Kidney (tissue), 14 donors: ENCODE results near the gene SH3PXD2A. TPM values are rescaled to one million over a fixed set of nuclear protein-coding genes. Genes with fewer than 3 reads are reported as not detected.

Source experiments
- DNase-seq, 5 donors: peaks; one replicate each; pipeline ENCODE4 v3.0.0-alpha.2; 2013 to 2020
- FAIRE-seq: peaks from 2 replicates; lab custom pipeline; 2012; peaks lifted over from hg19 to GRCh38; lab: Jason Lieb, UNC
- H3K27ac ChIP-seq, 2 donors: one replicate each; pipeline ENCODE4 v1.7.0; 2013; ENCODE audit warnings: low read depth in 2 of 2, low read length in 2 of 2, inconsistent platforms in 1 of 2
- H3K27me3 ChIP-seq: one replicate; pipeline ENCODE4 v1.7.1; 2013; ENCODE audit warnings: low read length, inconsistent platforms; ENCODE audit not compliant: control insufficient read depth, insufficient read depth
- H3K36me3 ChIP-seq, 3 donors: one replicate each; pipeline versions ENCODE4 v1.7.0 to v1.7.1; 2013; ENCODE audit warnings: low read length in 3 of 3, control low read depth in 1 of 3, inconsistent platforms in 1 of 3; ENCODE audit not compliant: insufficient read depth in 3 of 3, control insufficient read depth in 2 of 3
- H3K4me1 ChIP-seq, 3 donors: one replicate each; pipeline versions ENCODE4 v1.7.0 to v1.7.1; 2013; ENCODE audit warnings: low read length in 3 of 3, inconsistent platforms in 1 of 3, low read depth in 1 of 3; ENCODE audit not compliant: control insufficient read depth in 2 of 3, insufficient read depth in 2 of 3
- H3K4me3 ChIP-seq, 3 donors: one replicate each; pipeline versions ENCODE4 v1.7.0 to v1.8.1; 2013; ENCODE audit warnings: low read length in 3 of 3, control low read depth in 1 of 3, inconsistent platforms in 1 of 3
- H3K9ac ChIP-seq, 3 donors: one replicate each; pipeline versions ENCODE4 v1.7.0 to v1.7.1; 2013; ENCODE audit warnings: low read length in 3 of 3, control low read depth in 1 of 3, inconsistent platforms in 1 of 3
- H3K9me3 ChIP-seq, 3 donors: one replicate each; pipeline versions ENCODE4 v1.7.0 to v1.7.1; 2013; ENCODE audit warnings: low read length in 3 of 3, control low read depth in 1 of 3, inconsistent platforms in 1 of 3; ENCODE audit not compliant: control insufficient read depth in 2 of 3, insufficient read depth in 1 of 3
- CTCF ChIP-seq: IDR thresholded peaks from 3 replicates; pipeline ENCODE4 v1.5.1; 2012; ENCODE audit warnings: mild to moderate bottlenecking, moderate library complexity, borderline replicate concordance; ENCODE audit not compliant: insufficient read depth; ENCODE audit errors: extremely low read depth
- intact Hi-C: fragments of 100-400 bp; cut with DNase I; formaldehyde crosslinking; loops from one replicate; pipeline ENCODE4 v1.11.1; 2022
- polyA plus RNA-seq: library from polyadenylated mRNA; stranded (reverse); fragments of 350-450 nt; fragmentation: Illumina TruSeq; extraction: RNeasy Lipid Tissue Mini Kit (QIAGEN cat#74804); gene quantifications from one replicate; pipeline ENCODE4 v1.2.3, GENCODE V29; 2014; ENCODE audit warnings: low read depth, low replicate concordance; ENCODE audit not compliant: insufficient read depth
- total RNA-seq: library from RNA; stranded (reverse); fragmentation: NEBNext Ultra II Directional; extraction: Animal tissue kit (Norgen Biotek cat#: 25700); gene quantifications from one replicate; pipeline ENCODE4 v1.2.1, GENCODE V29; 2021
- donor health status: control.
- donor health status: control.
- donor health status: control.
- donor health status: control.
- donor health status: control.
- donor health status: DM: yes; HTN: yes; CAD: no.
- donor health status: Normal renal cell carcinoma (clear cell type).

SH3PXD2A gene
- total and polyA plus RNA-seq, 2 donors from 2014 or later = 2.4 to 20.1 TPM

- FAIRE-seq = no peak
- H3K27me3 ChIP-seq = no peaks in the 10 kb centered on the region
- intact Hi-C loops = loop anchor here (5.0 kb wide), 1 partner anchor 149 kb away; no protein-coding TSS in a partner anchor
Measured at GRCh38 chr10:103861505-103861904, 6.1 kb upstream of the SH3PXD2A start.

GRCh38 chr10:103859161-103860086 lies 4.0 kb upstream of the SH3PXD2A start:
- Histone ChIP-seq H3K9ac (no peak overlapping the region), H3K27ac (no peak overlapping the region), H3K4me3 (no peak overlapping the region), H3K9me3 (no peaks in the 10 kb centered on the region), H3K27me3 (no peaks in the 10 kb centered on the region), H3K36me3 (no peaks in the 10 kb centered on the region), H3K4me1 (peaks cover 0 to 10% (median 0%) of the 10 kb centered on the region in 3 donors)
- FAIRE-seq (no peak), DNase-seq (peak in 4 of 5 donors; percentile 85 to 91 (median 88))
- peak; percentile 70 for TF ChIP-seq CTCF
- intact Hi-C loops = loop anchor here (5.0 kb wide), 1 partner anchor 147 kb away; no protein-coding TSS in a partner anchor

More at GRCh38 chr10:103861505-103861904, 6.1 kb upstream of the SH3PXD2A start:
- no peak for DNase-seq
- Histone ChIP-seq H3K36me3 (no peaks in the 10 kb centered on the region), H3K4me3 (no peak overlapping the region), H3K4me1 (no peaks in the 10 kb centered on the region), H3K9me3 (peaks cover 0 to 10% (median 0%) of the 10 kb centered on the region in 3 donors), H3K9ac (no peak overlapping the region), H3K27ac (no peak overlapping the region)
- TF ChIP-seq CTCF = no peak

GRCh38 chr10:103858360-103858759 lies 3.0 kb upstream of the SH3PXD2A start:
- Histone ChIP-seq H3K9me3 (no peaks in the 10 kb centered on the region), H3K36me3 (no peaks in the 10 kb centered on the region), H3K4me3 (no peak overlapping the region), H3K4me1 (peaks cover 0 to 14% (median 0%) of the 10 kb centered on the region in 3 donors), H3K27me3 (no peaks in the 10 kb centered on the region), H3K27ac (no peak overlapping the region), H3K9ac (no peak overlapping the region)
- no peak for TF ChIP-seq CTCF
- DNase-seq (no peak), FAIRE-seq (no peak)
- intact Hi-C loops = no loop called here
